K562 (cell line): ENCODE measurements around the gene TBC1D16. TPM values are rescaled to one million over a fixed set of nuclear protein-coding genes. Genes with fewer than 3 reads are reported as not detected.

Source experiments
- ATAC-seq: fragments of 200-7000 bp; cut with Tn5 transposase; 3 replicates; pipeline ENCODE4 v1.9.1; 2020; ENCODE audit warnings: moderate library complexity
- BruUV-seq: library from RNA; stranded (reverse); fragments of 400-500 nt; replicated peaks from 2 replicates; lab custom pipeline; 2021; lab: Mats Ljungman, UMichigan
- CTCF ChIA-PET: fragments of 300-600 bp; formaldehyde crosslinking; extraction: SDS; loops from one replicate; lab custom pipeline; 2021; ENCODE audit warnings: low intra/inter-chr PET ratio; lab: Yijun Ruan, JAX
- POLR2A ChIA-PET: fragments of 300-600, 350-650 bp; sonication (Branson Sonifier 250); formaldehyde crosslinking; extraction: SDS; loops from one replicate; lab custom pipeline; 2021; ENCODE audit warnings: antibody characterized with exemption, inconsistent platforms; lab: Yijun Ruan, JAX
- DNase-seq, 4 experiments: peaks; one replicate each; pipeline versions ENCODE4 v3.0.0 to v3.0.0-alpha.2; 2011 to 2018; ENCODE audit warnings: low spot score in 3 of 4, mixed read lengths in 3 of 4; ENCODE audit errors: extremely low read depth in 1 of 4
- FAIRE-seq: peaks from 2 replicates; lab custom pipeline; 2011; peaks lifted over from hg19 to GRCh38; lab: Jason Lieb, UNC
- H2AFZ ChIP-seq: 2 replicates; pipeline ENCODE4 v1.6.0; 2011; ENCODE audit warnings: low read depth, low read length, control low read depth, inconsistent platforms
- H3K27ac ChIP-seq: fragments of 200-600 bp; 3 replicates; pipeline ENCODE4 v1.8.0; 2011; ENCODE audit warnings: low read depth, mild to moderate bottlenecking, control low read depth, inconsistent platforms, low read length, moderate library complexity, mixed read lengths; ENCODE audit errors: extremely low read depth
- H3K27me3 ChIP-seq, 2 experiments: fragments of 300-600 bp in 1 of 2; 2 replicates in 1 of 2; 3 replicates in 1 of 2; pipeline versions ENCODE4 v1.6.0 to v1.8.0; 2011; ENCODE audit warnings: inconsistent platforms in 2 of 2, low read length in 2 of 2, mild to moderate bottlenecking in 1 of 2, mixed read lengths in 1 of 2, moderate library complexity in 1 of 2; ENCODE audit not compliant: control insufficient read depth in 2 of 2, insufficient read depth in 2 of 2
- H3K36me3 ChIP-seq: fragments of 300-600 bp; 3 replicates; pipeline ENCODE4 v1.8.0; 2011; ENCODE audit warnings: mild to moderate bottlenecking, low read length, inconsistent platforms; ENCODE audit not compliant: control insufficient read depth, insufficient read depth
- H3K4me1 ChIP-seq, 2 experiments: fragments of 200-600 bp in 1 of 2; replicated peaks in 1 of 2; 2 replicates in 1 of 2; 3 replicates in 1 of 2; pipeline versions ENCODE4 v1.5.1 to v1.8.0; 2011; ENCODE audit warnings: inconsistent platforms in 2 of 2, low read length in 2 of 2, mild to moderate bottlenecking in 1 of 2, mixed read lengths in 1 of 2, moderate library complexity in 1 of 2; ENCODE audit not compliant: control insufficient read depth in 2 of 2, insufficient read depth in 2 of 2
- H3K4me2 ChIP-seq: 2 replicates; pipeline ENCODE4 v1.6.1; 2011; ENCODE audit warnings: low read length, control low read depth, inconsistent platforms, mixed read lengths; ENCODE audit not compliant: insufficient read depth
- H3K4me3 ChIP-seq: fragments of 200-600 bp; sonication (generic), shearing (Covaris generic); 2 replicates; pipeline ENCODE4 v1.5.1; 2016; ENCODE audit warnings: control low read depth, inconsistent platforms
- H3K79me2 ChIP-seq: fragments of 200-600 bp; 3 replicates; pipeline ENCODE4 v1.8.0; 2011; ENCODE audit warnings: low read length, inconsistent platforms; ENCODE audit not compliant: control insufficient read depth, insufficient read depth
- H3K9ac ChIP-seq, 2 experiments: 2 replicates each; pipeline versions ENCODE4 v1.6.0 to v1.6.1; 2011; ENCODE audit warnings: low read depth in 2 of 2, low read length in 2 of 2, control low read depth in 1 of 2, inconsistent platforms in 1 of 2, mild to moderate bottlenecking in 1 of 2, mixed read lengths in 1 of 2; ENCODE audit not compliant: insufficient read depth in 1 of 2
- H3K9me1 ChIP-seq: one replicate; pipeline ENCODE4 v1.6.0; 2011; ENCODE audit warnings: inconsistent platforms, mild to moderate bottlenecking, low read length, moderate library complexity; ENCODE audit not compliant: control insufficient read depth, insufficient read depth
- H3K9me3 ChIP-seq: replicated peaks from 2 replicates; pipeline ENCODE4 v1.5.1; 2011; ENCODE audit warnings: low read depth, low read length, inconsistent platforms; ENCODE audit not compliant: control insufficient read depth, insufficient read depth
- H4K20me1 ChIP-seq: replicated peaks from 2 replicates; pipeline ENCODE4 v1.6.1; 2011; ENCODE audit warnings: low read length, inconsistent platforms, mixed read lengths; ENCODE audit not compliant: control insufficient read depth, insufficient read depth
- E2F3 ChIP-seq: fragments of 250-450 bp; sonication (Bioruptor Pico); IDR thresholded peaks from 2 replicates; pipeline ENCODE4 v1.4.0; 2020; ENCODE audit warnings: mild to moderate bottlenecking
- FOSL1 ChIP-seq: fragments of 200-800 bp; sonication (Bioruptor generic); conservative IDR thresholded peaks from 2 replicates; pipeline ENCODE4 v1.6.1; 2016; ENCODE audit warnings: missing genetic modification characterization, missing compliant biosample characterization
- JUN ChIP-seq, 2 experiments: sonication (generic) in 1 of 2; formaldehyde crosslinking in 1 of 2; IDR thresholded peaks; 2 replicates each; pipeline versions ENCODE4 v1.6.1 to v1.8.0; 2012 to 2022; ENCODE audit warnings: borderline replicate concordance in 2 of 2, mild to moderate bottlenecking in 2 of 2, improper control_type of control experiment in 1 of 2, low read depth in 1 of 2, low read length in 1 of 2, missing genetic modification reagents in 1 of 2
- NUFIP1 ChIP-seq: fragments of 450-650 bp; IDR thresholded peaks from 2 replicates; pipeline ENCODE4 v1.6.1; 2018; ENCODE audit not compliant: partially characterized antibody
- PCBP2 ChIP-seq: fragments of 200-400 bp; formaldehyde crosslinking; IDR thresholded peaks from 2 replicates; pipeline ENCODE4 v1.6.1; 2018; ENCODE audit warnings: low read length, low read depth, mild to moderate bottlenecking, moderate library complexity; ENCODE audit not compliant: poor library complexity, severe bottlenecking
- ZNF408 ChIP-seq: fragments of 250-450 bp; sonication (Bioruptor Pico); IDR thresholded peaks from 2 replicates; pipeline ENCODE4 v1.4.0; 2020; ENCODE audit warnings: low read depth, mild to moderate bottlenecking, moderate library complexity
- ZNF551 ChIP-seq: fragments of 250-450 bp; sonication (Bioruptor Pico); IDR thresholded peaks from 2 replicates; pipeline ENCODE4 v1.5.0; 2021; ENCODE audit warnings: mild to moderate bottlenecking, moderate library complexity
- ZNF583 ChIP-seq: fragments of 250-450 bp; sonication (Bioruptor Pico); IDR thresholded peaks from 2 replicates; pipeline ENCODE4 v1.4.0; 2020
- WGBS: fragments of 100-300 bp; shearing (Covaris generic); methylation state at CpG from one replicate; pipeline ENCODE4 v1.1.6; 2016; ENCODE audit warnings: low coverage, mixed read lengths; ENCODE audit not compliant: insufficient coverage; ENCODE audit errors: missing lambda C conversion rate; 5-methylcytosine and 5-hydroxymethylcytosine counted together
- in situ Hi-C: fragments of 300-500 bp; cut with MboI; formaldehyde crosslinking; loops from 4 replicates; pipeline ENCODE4 v1.15.0; 2018; ENCODE audit warnings: inconsistent platforms, mixed read lengths
- intact Hi-C: fragments of 100-400 bp; cut with micrococcal nuclease; formaldehyde crosslinking; loops from 2 replicates; pipeline ENCODE4 v1.14.2; 2022
- polyA plus RNA-seq, 8 experiments: library from polyadenylated mRNA; depleted of rRNA in 4 of 8; stranded (reverse) in 5 of 8; unstranded in 3 of 8; fragments of >200 nt; fragmentation: Nextera tagmentation in 2 of 8; fragmentation: Illumina TruSeq in 1 of 8; extraction: Ambion mirVana in 2 of 8; extraction: Trizol in 1 of 8; gene quantifications; 2 replicates each; pipeline versions ENCODE4 v1.2.1 to v1.2.3, GENCODE V29; 2011 to 2014; ENCODE audit warnings: inconsistent platforms in 1 of 8, missing spikeins in 1 of 8
- total RNA-seq, 7 experiments: library from RNA; depleted of rRNA in 6 of 7; stranded (reverse); fragments of >200 nt in 6 of 7; fragmentation: Illumina TruSeq in 2 of 7; extraction: Trizol in 2 of 7; gene quantifications; 2 replicates each; pipeline versions ENCODE4 v1.2.1 to v1.2.3, GENCODE V29; 2011 to 2021; ENCODE audit warnings: low replicate concordance in 1 of 7
- TF ChIP-seq, protein P1 (sequence below): fragments of 450-650 bp; IDR thresholded peaks from 2 replicates; pipeline ENCODE4 v1.6.1; 2014; ENCODE audit warnings: low read depth, mild to moderate bottlenecking, moderate library complexity, borderline replicate concordance
- TF ChIP-seq, protein P2 (sequence below): fragments of 250-450 bp; sonication (Bioruptor Pico); IDR thresholded peaks from 2 replicates; pipeline ENCODE4 v1.5.0; 2020; ENCODE audit warnings: mild to moderate bottlenecking, borderline replicate concordance
- TF ChIP-seq, protein P3 (sequence below): sonication (generic); formaldehyde crosslinking; IDR thresholded peaks from 2 replicates; pipeline ENCODE4 v1.9.0; 2022; ENCODE audit warnings: mild to moderate bottlenecking, missing genetic modification reagents
- TF ChIP-seq, protein P4 (sequence below): sonication (generic); formaldehyde crosslinking; IDR thresholded peaks from 2 replicates; pipeline ENCODE4 v1.8.0; 2022; ENCODE audit warnings: missing genetic modification reagents, mild to moderate bottlenecking, moderate library complexity, borderline replicate concordance
- TF ChIP-seq, protein P5 (sequence below): fragments of 250-450 bp; sonication (Bioruptor Pico); IDR thresholded peaks from 2 replicates; pipeline ENCODE4 v1.4.0; 2020; ENCODE audit warnings: mild to moderate bottlenecking, moderate library complexity

The TBC1D16 gene
- total and polyA plus RNA-seq, 9 of the 15 experiments (the other 6 are each of a cell fraction or from before 2014, with no cell fraction given) = 0.01 to 0.20 (median 0.03) TPM; not detected in 1

DNA sequence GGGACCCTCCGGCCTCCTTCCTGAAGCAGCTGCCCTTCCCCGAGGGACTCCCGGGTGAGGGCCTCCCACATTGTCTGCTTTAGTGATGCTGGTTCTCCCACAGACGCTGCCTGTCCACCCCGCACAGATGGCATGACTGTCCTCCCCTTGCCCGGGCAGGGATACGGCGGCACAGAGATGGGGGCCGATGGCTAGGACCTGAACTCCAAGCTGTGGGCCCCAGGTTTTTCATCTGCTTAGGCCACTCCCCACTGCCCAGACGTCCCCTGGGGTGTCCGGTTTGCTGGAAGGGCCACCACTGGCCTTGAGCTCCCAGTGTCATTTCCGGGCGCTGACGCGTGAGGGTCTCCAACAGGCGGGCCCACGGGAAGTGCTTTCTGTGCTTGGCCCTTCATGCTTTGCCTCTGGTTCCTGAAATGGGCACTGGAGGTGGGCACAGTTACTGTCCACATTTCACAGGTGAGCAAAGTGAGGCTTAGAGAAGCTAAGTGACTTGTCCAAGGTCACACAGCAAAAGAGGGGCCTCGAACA lies 109.0 kb downstream of the TBC1D16 start:
- Histone ChIP-seq H3K9me1 (no peaks in the 10 kb centered on the region), H3K9me3 (no peaks in the 10 kb centered on the region), H3K36me3 (no peaks in the 10 kb centered on the region), H3K27ac (no peak overlapping the region), H3K9ac (no peak overlapping the region), H3K4me3 (no peak overlapping the region), H4K20me1 (no peaks in the 10 kb centered on the region; the same call in 1 of the 2 replicates), H3K27me3 (peaks cover 5 to 35% of the 10 kb centered on the region in 2 experiments; a peak in 4 of 5 replicates), H3K4me2 (no peak overlapping the region), H2AFZ (no peak overlapping the region), H3K4me1 (peaks cover 0 to 35% of the 10 kb centered on the region in 2 experiments; a peak in 2 of 5 replicates), H3K79me2 (no peaks in the 10 kb centered on the region)
- ATAC-seq (no peak), DNase-seq (no peak), FAIRE-seq (no peak)
- WGBS = 38% methylated on average over 10 of the region's 18 CpGs
- BruUV-seq = no TSS peak
- CTCF ChIA-PET = no interaction called here
- in situ Hi-C loops = no loop called here
- POLR2A ChIA-PET = interaction anchor here (1.0 to 1.2 kb wide), 3 partner anchors 9 to 134 kb away, joined by 3 to 10 read pairs (median 5); no protein-coding TSS in a partner anchor
- intact Hi-C loops = no loop called here
- TF ChIP-seq PCBP2 (no peak), ZNF408 (CRISPR knock-in tag) (no peak), JUN (IDR thresholded peaks at IDR 0.05; ENCODE audit: borderline replicate concordance, low read depth, low read length) (no peak), JUN (CRISPR knock-in tag; IDR thresholded peaks at IDR 0.05; ENCODE audit: borderline replicate concordance) (no peak), NUFIP1 (no peak), FOSL1 (tag) (no peak), E2F3 (no peak), ZNF583 (CRISPR knock-in tag) (no peak), ZNF551 (no peak)
- TF ChIP-seq, protein P1, sequence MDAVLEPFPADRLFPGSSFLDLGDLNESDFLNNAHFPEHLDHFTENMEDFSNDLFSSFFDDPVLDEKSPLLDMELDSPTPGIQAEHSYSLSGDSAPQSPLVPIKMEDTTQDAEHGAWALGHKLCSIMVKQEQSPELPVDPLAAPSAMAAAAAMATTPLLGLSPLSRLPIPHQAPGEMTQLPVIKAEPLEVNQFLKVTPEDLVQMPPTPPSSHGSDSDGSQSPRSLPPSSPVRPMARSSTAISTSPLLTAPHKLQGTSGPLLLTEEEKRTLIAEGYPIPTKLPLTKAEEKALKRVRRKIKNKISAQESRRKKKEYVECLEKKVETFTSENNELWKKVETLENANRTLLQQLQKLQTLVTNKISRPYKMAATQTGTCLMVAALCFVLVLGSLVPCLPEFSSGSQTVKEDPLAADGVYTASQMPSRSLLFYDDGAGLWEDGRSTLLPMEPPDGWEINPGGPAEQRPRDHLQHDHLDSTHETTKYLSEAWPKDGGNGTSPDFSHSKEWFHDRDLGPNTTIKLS = no peak
- TF ChIP-seq, protein P2, sequence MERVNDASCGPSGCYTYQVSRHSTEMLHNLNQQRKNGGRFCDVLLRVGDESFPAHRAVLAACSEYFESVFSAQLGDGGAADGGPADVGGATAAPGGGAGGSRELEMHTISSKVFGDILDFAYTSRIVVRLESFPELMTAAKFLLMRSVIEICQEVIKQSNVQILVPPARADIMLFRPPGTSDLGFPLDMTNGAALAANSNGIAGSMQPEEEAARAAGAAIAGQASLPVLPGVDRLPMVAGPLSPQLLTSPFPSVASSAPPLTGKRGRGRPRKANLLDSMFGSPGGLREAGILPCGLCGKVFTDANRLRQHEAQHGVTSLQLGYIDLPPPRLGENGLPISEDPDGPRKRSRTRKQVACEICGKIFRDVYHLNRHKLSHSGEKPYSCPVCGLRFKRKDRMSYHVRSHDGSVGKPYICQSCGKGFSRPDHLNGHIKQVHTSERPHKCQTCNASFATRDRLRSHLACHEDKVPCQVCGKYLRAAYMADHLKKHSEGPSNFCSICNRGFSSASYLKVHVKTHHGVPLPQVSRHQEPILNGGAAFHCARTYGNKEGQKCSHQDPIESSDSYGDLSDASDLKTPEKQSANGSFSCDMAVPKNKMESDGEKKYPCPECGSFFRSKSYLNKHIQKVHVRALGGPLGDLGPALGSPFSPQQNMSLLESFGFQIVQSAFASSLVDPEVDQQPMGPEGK (CRISPR knock-in tag) = no peak
- TF ChIP-seq, protein P3, sequence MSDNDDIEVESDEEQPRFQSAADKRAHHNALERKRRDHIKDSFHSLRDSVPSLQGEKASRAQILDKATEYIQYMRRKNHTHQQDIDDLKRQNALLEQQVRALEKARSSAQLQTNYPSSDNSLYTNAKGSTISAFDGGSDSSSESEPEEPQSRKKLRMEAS (CRISPR knock-in tag) = no peak
- TF ChIP-seq, protein P4, sequence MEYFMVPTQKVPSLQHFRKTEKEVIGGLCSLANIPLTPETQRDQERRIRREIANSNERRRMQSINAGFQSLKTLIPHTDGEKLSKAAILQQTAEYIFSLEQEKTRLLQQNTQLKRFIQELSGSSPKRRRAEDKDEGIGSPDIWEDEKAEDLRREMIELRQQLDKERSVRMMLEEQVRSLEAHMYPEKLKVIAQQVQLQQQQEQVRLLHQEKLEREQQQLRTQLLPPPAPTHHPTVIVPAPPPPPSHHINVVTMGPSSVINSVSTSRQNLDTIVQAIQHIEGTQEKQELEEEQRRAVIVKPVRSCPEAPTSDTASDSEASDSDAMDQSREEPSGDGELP = no peak
- TF ChIP-seq, protein P5, sequence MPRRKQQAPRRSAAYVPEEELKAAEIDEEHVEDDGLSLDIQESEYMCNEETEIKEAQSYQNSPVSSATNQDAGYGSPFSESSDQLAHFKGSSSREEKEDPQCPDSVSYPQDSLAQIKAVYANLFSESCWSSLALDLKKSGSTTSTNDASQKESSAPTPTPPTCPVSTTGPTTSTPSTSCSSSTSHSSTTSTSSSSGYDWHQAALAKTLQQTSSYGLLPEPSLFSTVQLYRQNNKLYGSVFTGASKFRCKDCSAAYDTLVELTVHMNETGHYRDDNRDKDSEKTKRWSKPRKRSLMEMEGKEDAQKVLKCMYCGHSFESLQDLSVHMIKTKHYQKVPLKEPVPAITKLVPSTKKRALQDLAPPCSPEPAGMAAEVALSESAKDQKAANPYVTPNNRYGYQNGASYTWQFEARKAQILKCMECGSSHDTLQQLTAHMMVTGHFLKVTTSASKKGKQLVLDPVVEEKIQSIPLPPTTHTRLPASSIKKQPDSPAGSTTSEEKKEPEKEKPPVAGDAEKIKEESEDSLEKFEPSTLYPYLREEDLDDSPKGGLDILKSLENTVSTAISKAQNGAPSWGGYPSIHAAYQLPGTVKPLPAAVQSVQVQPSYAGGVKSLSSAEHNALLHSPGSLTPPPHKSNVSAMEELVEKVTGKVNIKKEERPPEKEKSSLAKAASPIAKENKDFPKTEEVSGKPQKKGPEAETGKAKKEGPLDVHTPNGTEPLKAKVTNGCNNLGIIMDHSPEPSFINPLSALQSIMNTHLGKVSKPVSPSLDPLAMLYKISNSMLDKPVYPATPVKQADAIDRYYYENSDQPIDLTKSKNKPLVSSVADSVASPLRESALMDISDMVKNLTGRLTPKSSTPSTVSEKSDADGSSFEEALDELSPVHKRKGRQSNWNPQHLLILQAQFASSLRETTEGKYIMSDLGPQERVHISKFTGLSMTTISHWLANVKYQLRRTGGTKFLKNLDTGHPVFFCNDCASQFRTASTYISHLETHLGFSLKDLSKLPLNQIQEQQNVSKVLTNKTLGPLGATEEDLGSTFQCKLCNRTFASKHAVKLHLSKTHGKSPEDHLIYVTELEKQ (CRISPR knock-in tag) = no peak
